Liver (tissue), 9 donors: ENCODE measurements around the gene LMTK2. TPM values are rescaled to one million over a fixed set of nuclear protein-coding genes. Genes with fewer than 3 reads are reported as not detected.

Source experiments
- DNase-seq: peaks from one replicate; pipeline ENCODE4 v3.0.0-alpha.2; 2017; ENCODE audit warnings: low spot score
- H3K27ac ChIP-seq, 2 donors: one replicate each; pipeline ENCODE4 v1.7.0; 2013; ENCODE audit warnings: inconsistent platforms in 2 of 2, low read length in 2 of 2, control low read depth in 1 of 2, low read depth in 1 of 2, mild to moderate bottlenecking in 1 of 2
- H3K27me3 ChIP-seq, 4 donors: one replicate each; pipeline versions ENCODE4 v1.6.1 to v1.7.0; 2013; ENCODE audit warnings: low read length in 3 of 4, inconsistent platforms in 1 of 4, mild to moderate bottlenecking in 1 of 4, moderate library complexity in 1 of 4; ENCODE audit not compliant: control insufficient read depth in 4 of 4, insufficient read depth in 4 of 4
- H3K36me3 ChIP-seq, 4 donors: one replicate each; pipeline versions ENCODE4 v1.6.1 to v1.7.0; 2013; ENCODE audit warnings: low read length in 3 of 4, mild to moderate bottlenecking in 3 of 4, low read depth in 1 of 4, moderate library complexity in 1 of 4; ENCODE audit not compliant: control insufficient read depth in 4 of 4, insufficient read depth in 3 of 4
- H3K4me1 ChIP-seq, 4 donors: one replicate each; pipeline versions ENCODE4 v1.6.1 to v1.7.0; 2013; ENCODE audit warnings: low read length in 3 of 4, mild to moderate bottlenecking in 3 of 4, moderate library complexity in 1 of 4; ENCODE audit not compliant: control insufficient read depth in 4 of 4, insufficient read depth in 4 of 4
- H3K4me3 ChIP-seq, 3 donors: one replicate each; pipeline versions ENCODE4 v1.6.1 to v1.7.0; 2013; ENCODE audit warnings: low read length in 3 of 3, control low read depth in 1 of 3, low read depth in 1 of 3, mild to moderate bottlenecking in 1 of 3
- H3K9ac ChIP-seq, 2 donors: one replicate each; pipeline ENCODE4 v1.7.0; 2013; ENCODE audit warnings: low read length in 2 of 2, mild to moderate bottlenecking in 2 of 2, moderate library complexity in 2 of 2, control low read depth in 1 of 2, low read depth in 1 of 2
- H3K9me3 ChIP-seq, 4 donors: one replicate each; pipeline versions ENCODE4 v1.6.1 to v1.7.0; 2013; ENCODE audit warnings: low read length in 3 of 4; ENCODE audit not compliant: control insufficient read depth in 4 of 4
- FOXA1 ChIP-seq: IDR thresholded peaks from 2 replicates; pipeline ENCODE4 v1.6.1; 2016; ENCODE audit warnings: antibody characterized with exemption
- FOXA2 ChIP-seq: IDR thresholded peaks from 2 replicates; pipeline ENCODE4 v1.6.1; 2016; ENCODE audit warnings: antibody characterized with exemption
- GABPA ChIP-seq, 2 donors: IDR thresholded peaks in 1 of 2; conservative IDR thresholded peaks in 1 of 2; 2 replicates each; pipeline ENCODE4 v1.6.1; 2016; ENCODE audit warnings: antibody characterized with exemption in 2 of 2, mild to moderate bottlenecking in 1 of 2, moderate library complexity in 1 of 2
- HNF4A ChIP-seq, 2 donors: conservative IDR thresholded peaks; 2 replicates each; pipeline ENCODE4 v1.6.1; 2016; ENCODE audit warnings: antibody characterized with exemption in 2 of 2, mild to moderate bottlenecking in 2 of 2
- JUND ChIP-seq, 2 donors: IDR thresholded peaks; 2 replicates each; pipeline ENCODE4 v1.6.1; 2016; ENCODE audit warnings: antibody characterized with exemption in 2 of 2
- NR2F2 ChIP-seq: IDR thresholded peaks from 2 replicates; pipeline ENCODE4 v1.6.1; 2016; ENCODE audit warnings: antibody characterized with exemption
- RAD21 ChIP-seq, 2 donors: IDR thresholded peaks; 2 replicates each; pipeline ENCODE4 v1.6.1; 2016; ENCODE audit warnings: antibody characterized with exemption in 2 of 2, mild to moderate bottlenecking in 2 of 2
- RXRA ChIP-seq, 2 donors: IDR thresholded peaks; 2 replicates each; pipeline ENCODE4 v1.6.1; 2017 to 2018; ENCODE audit warnings: antibody characterized with exemption in 2 of 2, mild to moderate bottlenecking in 1 of 2
- YY1 ChIP-seq: IDR thresholded peaks from 2 replicates; pipeline ENCODE4 v1.6.1; 2016; ENCODE audit warnings: antibody characterized with exemption, mild to moderate bottlenecking
- WGBS: extraction: QIAGEN DNeasy Blood & Tissue Kit; methylation state at CpG from one replicate; pipeline ENCODE4 v1.1.7; 2013; 5-methylcytosine and 5-hydroxymethylcytosine counted together
- polyA plus RNA-seq, 2 donors: library from polyadenylated mRNA; stranded (reverse) in 1 of 2; unstranded in 1 of 2; fragments of 200-250 nt in 1 of 2; fragments of >200 nt in 1 of 2; fragmentation: Nextera tagmentation in 1 of 2; extraction: Ambion mirVana in 1 of 2; gene quantifications; one replicate each; pipeline versions ENCODE4 v1.2.1 to v1.2.3, GENCODE V29; 2013 to 2015
- total RNA-seq, 2 donors: library from RNA; depleted of rRNA; stranded (reverse); fragments of >200 nt; gene quantifications; one replicate each; pipeline ENCODE4 v1.2.3, GENCODE V29; 2014
- TF ChIP-seq, protein P1 (sequence below): IDR thresholded peaks from 2 replicates; pipeline ENCODE4 v1.6.1; 2016; ENCODE audit warnings: antibody characterized with exemption
- TF ChIP-seq, protein P2 (sequence below): fragments of 150-350 bp; IDR thresholded peaks from 2 replicates; pipeline ENCODE4 v1.5.1; 2017; ENCODE audit warnings: improper control_type of control experiment, low read depth, low read length; ENCODE audit not compliant: missing input control
- TF ChIP-seq, protein P3 (sequence below): IDR thresholded peaks from 2 replicates; pipeline ENCODE4 v1.6.1; 2016; ENCODE audit warnings: antibody characterized with exemption, mild to moderate bottlenecking
- TF ChIP-seq, protein P4 (sequence below): IDR thresholded peaks from 2 replicates; pipeline ENCODE4 v1.6.1; 2016; ENCODE audit warnings: antibody characterized with exemption
- TF ChIP-seq, protein P5 (sequence below): IDR thresholded peaks from 2 replicates; pipeline ENCODE4 v1.6.1; 2016; ENCODE audit warnings: antibody characterized with exemption
- donor health status: healthy.
- donor health status: healthy.
- donor health status: healthy.
- donor health status: healthy.
- donor health status: healthy.

Gene LMTK2
- total and polyA plus RNA-seq, 4 donors: 3.1 to 14.3 (median 9.0) TPM

DNA sequence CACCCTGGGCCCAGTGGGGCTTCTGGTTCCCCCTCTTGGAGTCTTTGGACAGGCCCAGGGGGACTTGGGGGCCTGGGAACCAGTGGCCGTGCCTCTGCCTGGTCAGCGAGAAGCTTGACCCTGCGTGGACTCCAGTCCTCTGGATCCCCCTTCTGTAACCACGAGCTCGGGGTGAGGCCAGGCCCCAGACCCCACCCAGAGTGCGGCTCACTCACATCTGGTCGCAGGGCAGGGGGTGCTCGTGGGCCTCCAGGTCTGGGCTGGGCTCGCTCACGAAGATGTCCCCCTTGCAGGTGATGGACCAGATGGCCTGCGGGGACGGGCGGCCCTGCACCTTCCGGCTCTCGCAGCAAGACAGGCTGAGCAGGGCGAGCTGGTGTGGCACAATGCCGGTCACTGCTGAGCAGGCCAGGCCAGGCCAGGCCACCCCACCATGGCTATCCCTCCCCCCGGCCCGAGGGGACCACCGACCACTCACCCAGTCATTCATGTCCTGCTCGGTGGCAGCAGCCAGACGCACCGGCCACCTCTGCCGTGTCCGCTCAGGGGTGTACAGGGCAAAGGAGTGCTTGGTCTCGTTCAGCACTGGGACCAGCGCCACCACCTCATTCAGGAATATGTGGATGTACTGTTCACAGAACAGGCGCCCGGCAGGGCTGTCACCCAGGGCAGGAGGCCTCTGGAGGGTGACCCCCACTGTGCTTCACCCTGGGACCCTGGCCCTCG, 124.2 kb downstream of the LMTK2 start:
- Histone ChIP-seq H3K27ac (no peak overlapping the region), H3K4me3 (no peak overlapping the region), H3K4me1 (no peaks in the 10 kb centered on the region), H3K36me3 (peaks cover 0 to 20% (median 4%) of the 10 kb centered on the region in 4 donors), H3K27me3 (no peaks in the 10 kb centered on the region), H3K9me3 (no peaks in the 10 kb centered on the region), H3K9ac (no peak overlapping the region)
- no peak for DNase-seq
- TF ChIP-seq FOXA1 (no peak), YY1 (no peak), FOXA2 (no peak), RAD21 (IDR thresholded peaks at IDR 0.05) (no peak), HNF4A (conservative IDR thresholded peaks at IDR 0.05) (no peak), RXRA (IDR thresholded peaks at IDR 0.05) (no peak), NR2F2 (no peak), GABPA (IDR thresholded peaks at IDR 0.05 in 1 of 2, conservative IDR thresholded peaks at IDR 0.05 in 1 of 2) (no peak), JUND (IDR thresholded peaks at IDR 0.05) (no peak)
- TF ChIP-seq, protein P1, sequence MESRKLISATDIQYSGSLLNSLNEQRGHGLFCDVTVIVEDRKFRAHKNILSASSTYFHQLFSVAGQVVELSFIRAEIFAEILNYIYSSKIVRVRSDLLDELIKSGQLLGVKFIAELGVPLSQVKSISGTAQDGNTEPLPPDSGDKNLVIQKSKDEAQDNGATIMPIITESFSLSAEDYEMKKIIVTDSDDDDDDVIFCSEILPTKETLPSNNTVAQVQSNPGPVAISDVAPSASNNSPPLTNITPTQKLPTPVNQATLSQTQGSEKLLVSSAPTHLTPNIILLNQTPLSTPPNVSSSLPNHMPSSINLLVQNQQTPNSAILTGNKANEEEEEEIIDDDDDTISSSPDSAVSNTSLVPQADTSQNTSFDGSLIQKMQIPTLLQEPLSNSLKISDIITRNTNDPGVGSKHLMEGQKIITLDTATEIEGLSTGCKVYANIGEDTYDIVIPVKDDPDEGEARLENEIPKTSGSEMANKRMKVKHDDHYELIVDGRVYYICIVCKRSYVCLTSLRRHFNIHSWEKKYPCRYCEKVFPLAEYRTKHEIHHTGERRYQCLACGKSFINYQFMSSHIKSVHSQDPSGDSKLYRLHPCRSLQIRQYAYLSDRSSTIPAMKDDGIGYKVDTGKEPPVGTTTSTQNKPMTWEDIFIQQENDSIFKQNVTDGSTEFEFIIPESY: no peak
- TF ChIP-seq, protein P2, sequence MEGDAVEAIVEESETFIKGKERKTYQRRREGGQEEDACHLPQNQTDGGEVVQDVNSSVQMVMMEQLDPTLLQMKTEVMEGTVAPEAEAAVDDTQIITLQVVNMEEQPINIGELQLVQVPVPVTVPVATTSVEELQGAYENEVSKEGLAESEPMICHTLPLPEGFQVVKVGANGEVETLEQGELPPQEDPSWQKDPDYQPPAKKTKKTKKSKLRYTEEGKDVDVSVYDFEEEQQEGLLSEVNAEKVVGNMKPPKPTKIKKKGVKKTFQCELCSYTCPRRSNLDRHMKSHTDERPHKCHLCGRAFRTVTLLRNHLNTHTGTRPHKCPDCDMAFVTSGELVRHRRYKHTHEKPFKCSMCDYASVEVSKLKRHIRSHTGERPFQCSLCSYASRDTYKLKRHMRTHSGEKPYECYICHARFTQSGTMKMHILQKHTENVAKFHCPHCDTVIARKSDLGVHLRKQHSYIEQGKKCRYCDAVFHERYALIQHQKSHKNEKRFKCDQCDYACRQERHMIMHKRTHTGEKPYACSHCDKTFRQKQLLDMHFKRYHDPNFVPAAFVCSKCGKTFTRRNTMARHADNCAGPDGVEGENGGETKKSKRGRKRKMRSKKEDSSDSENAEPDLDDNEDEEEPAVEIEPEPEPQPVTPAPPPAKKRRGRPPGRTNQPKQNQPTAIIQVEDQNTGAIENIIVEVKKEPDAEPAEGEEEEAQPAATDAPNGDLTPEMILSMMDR: no peak
- TF ChIP-seq, protein P3, sequence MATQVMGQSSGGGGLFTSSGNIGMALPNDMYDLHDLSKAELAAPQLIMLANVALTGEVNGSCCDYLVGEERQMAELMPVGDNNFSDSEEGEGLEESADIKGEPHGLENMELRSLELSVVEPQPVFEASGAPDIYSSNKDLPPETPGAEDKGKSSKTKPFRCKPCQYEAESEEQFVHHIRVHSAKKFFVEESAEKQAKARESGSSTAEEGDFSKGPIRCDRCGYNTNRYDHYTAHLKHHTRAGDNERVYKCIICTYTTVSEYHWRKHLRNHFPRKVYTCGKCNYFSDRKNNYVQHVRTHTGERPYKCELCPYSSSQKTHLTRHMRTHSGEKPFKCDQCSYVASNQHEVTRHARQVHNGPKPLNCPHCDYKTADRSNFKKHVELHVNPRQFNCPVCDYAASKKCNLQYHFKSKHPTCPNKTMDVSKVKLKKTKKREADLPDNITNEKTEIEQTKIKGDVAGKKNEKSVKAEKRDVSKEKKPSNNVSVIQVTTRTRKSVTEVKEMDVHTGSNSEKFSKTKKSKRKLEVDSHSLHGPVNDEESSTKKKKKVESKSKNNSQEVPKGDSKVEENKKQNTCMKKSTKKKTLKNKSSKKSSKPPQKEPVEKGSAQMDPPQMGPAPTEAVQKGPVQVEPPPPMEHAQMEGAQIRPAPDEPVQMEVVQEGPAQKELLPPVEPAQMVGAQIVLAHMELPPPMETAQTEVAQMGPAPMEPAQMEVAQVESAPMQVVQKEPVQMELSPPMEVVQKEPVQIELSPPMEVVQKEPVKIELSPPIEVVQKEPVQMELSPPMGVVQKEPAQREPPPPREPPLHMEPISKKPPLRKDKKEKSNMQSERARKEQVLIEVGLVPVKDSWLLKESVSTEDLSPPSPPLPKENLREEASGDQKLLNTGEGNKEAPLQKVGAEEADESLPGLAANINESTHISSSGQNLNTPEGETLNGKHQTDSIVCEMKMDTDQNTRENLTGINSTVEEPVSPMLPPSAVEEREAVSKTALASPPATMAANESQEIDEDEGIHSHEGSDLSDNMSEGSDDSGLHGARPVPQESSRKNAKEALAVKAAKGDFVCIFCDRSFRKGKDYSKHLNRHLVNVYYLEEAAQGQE: no peak
- TF ChIP-seq, protein P4, sequence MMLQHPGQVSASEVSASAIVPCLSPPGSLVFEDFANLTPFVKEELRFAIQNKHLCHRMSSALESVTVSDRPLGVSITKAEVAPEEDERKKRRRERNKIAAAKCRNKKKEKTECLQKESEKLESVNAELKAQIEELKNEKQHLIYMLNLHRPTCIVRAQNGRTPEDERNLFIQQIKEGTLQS: no peak
- TF ChIP-seq, protein P5, sequence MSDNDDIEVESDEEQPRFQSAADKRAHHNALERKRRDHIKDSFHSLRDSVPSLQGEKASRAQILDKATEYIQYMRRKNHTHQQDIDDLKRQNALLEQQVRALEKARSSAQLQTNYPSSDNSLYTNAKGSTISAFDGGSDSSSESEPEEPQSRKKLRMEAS: no peak
- WGBS: 97% methylated on average over 30 of the region's 30 CpGs
